T-helper 1 cell treated with Interleukin-12 subunit alpha and Interleukin-12 subunit beta and Interleukin-4 antibody, amounts not matched to agents 30 μg/mL and 1 μg/mL, for 36 hours (primary cell): ENCODE data around the gene CDK2AP2.
A peak's percentile ranks its signal among the peaks of the same experiment; 100 is the strongest.

ENCODE experiments used
- H3K27ac Mint-ChIP-seq: one replicate; pipeline ENCODE4 v1.8.0; 2021; ENCODE audit warnings: mild to moderate bottlenecking, mixed read lengths
- H3K27me3 Mint-ChIP-seq: one replicate; pipeline ENCODE4 v1.8.0; 2021; ENCODE audit warnings: low read depth, mixed read lengths
- H3K36me3 Mint-ChIP-seq: one replicate; pipeline ENCODE4 v1.8.0; 2021; ENCODE audit warnings: low read depth, mixed read lengths
- H3K4me1 Mint-ChIP-seq: one replicate; pipeline ENCODE4 v1.8.0; 2021; ENCODE audit warnings: low read depth, mixed read lengths
- H3K4me3 Mint-ChIP-seq: one replicate; pipeline ENCODE4 v1.8.0; 2021; ENCODE audit warnings: mild to moderate bottlenecking, moderate library complexity, mixed read lengths
- H3K9me3 Mint-ChIP-seq: one replicate; pipeline ENCODE4 v1.8.0; 2021; ENCODE audit warnings: mixed read lengths

The CDK2AP2 gene

GRCh38 chr11:67535561-67535960 lies 27.6 kb upstream of the CDK2AP2 start:
- no peaks in the 10 kb centered on the region for H3K36me3 Mint-ChIP-seq
- H3K4me1 Mint-ChIP-seq, result no peaks in the 10 kb centered on the region
- H3K27ac Mint-ChIP-seq, result no peak overlapping the region
- no peak overlapping the region for H3K4me3 Mint-ChIP-seq
- H3K27me3 Mint-ChIP-seq, result no peaks in the 10 kb centered on the region
- H3K9me3 Mint-ChIP-seq, result peaks cover 18% of the 10 kb centered on the region

GRCh38 chr11:67534070-67534679 lies 26.2 kb upstream of the CDK2AP2 start:
- Mint-ChIP-seq H3K27ac (no peak overlapping the region), H3K36me3 (no peaks in the 10 kb centered on the region), H3K27me3 (peaks cover 2% of the 10 kb centered on the region), H3K4me1 (no peaks in the 10 kb centered on the region), H3K9me3 (peaks cover 18% of the 10 kb centered on the region), H3K4me3 (no peak overlapping the region)

GRCh38 chr11:67532889-67533288 lies 24.9 kb upstream of the CDK2AP2 start:
- Mint-ChIP-seq H3K27me3 (peaks cover 3% of the 10 kb centered on the region), H3K4me1 (no peaks in the 10 kb centered on the region), H3K36me3 (no peaks in the 10 kb centered on the region), H3K27ac (no peak overlapping the region), H3K9me3 (peaks cover 18% of the 10 kb centered on the region), H3K4me3 (no peak overlapping the region)

- no peaks in the 10 kb centered on the region for H3K36me3 Mint-ChIP-seq
Measured at GRCh38 chr11:67530282-67530592, 22.3 kb upstream of the CDK2AP2 start.

GRCh38 chr11:67528376-67528775 lies 20.4 kb upstream of the CDK2AP2 start:
- peaks cover 9% of the 10 kb centered on the region for H3K27me3 Mint-ChIP-seq
- no peak overlapping the region for H3K27ac Mint-ChIP-seq

More at GRCh38 chr11:67530282-67530592, 22.3 kb upstream of the CDK2AP2 start:
- H3K27ac Mint-ChIP-seq, result no peak overlapping the region
- no peaks in the 10 kb centered on the region for H3K4me1 Mint-ChIP-seq
- H3K27me3 Mint-ChIP-seq, result peaks cover 9% of the 10 kb centered on the region
- H3K9me3 Mint-ChIP-seq, result peaks cover 18% of the 10 kb centered on the region
- H3K4me3 Mint-ChIP-seq, result no peak overlapping the region

GRCh38 chr11:67525275-67525976 lies 17.5 kb upstream of the CDK2AP2 start:
- H3K27me3 Mint-ChIP-seq, result peaks cover 9% of the 10 kb centered on the region
- H3K27ac Mint-ChIP-seq, result no peak overlapping the region
- H3K4me1 Mint-ChIP-seq, result no peaks in the 10 kb centered on the region

More at GRCh38 chr11:67528376-67528775, 20.4 kb upstream of the CDK2AP2 start:
- no peaks in the 10 kb centered on the region for H3K4me1 Mint-ChIP-seq
- H3K4me3 Mint-ChIP-seq, result no peak overlapping the region
- no peaks in the 10 kb centered on the region for H3K36me3 Mint-ChIP-seq
- peaks cover 5% of the 10 kb centered on the region for H3K9me3 Mint-ChIP-seq

GRCh38 chr11:67524480-67524808 lies 16.5 kb upstream of the CDK2AP2 start:
- H3K36me3 Mint-ChIP-seq, result no peaks in the 10 kb centered on the region
- H3K9me3 Mint-ChIP-seq, result no peaks in the 10 kb centered on the region
- peak overlapping the region; percentile 33 for H3K27ac Mint-ChIP-seq
- no peaks in the 10 kb centered on the region for H3K4me1 Mint-ChIP-seq
- H3K4me3 Mint-ChIP-seq, result no peak overlapping the region
- peaks cover 9% of the 10 kb centered on the region for H3K27me3 Mint-ChIP-seq

More at GRCh38 chr11:67525275-67525976, 17.5 kb upstream of the CDK2AP2 start:
- no peaks in the 10 kb centered on the region for H3K36me3 Mint-ChIP-seq
- H3K4me3 Mint-ChIP-seq, result no peak overlapping the region
- no peaks in the 10 kb centered on the region for H3K9me3 Mint-ChIP-seq

- no peaks in the 10 kb centered on the region for H3K4me1 Mint-ChIP-seq
- H3K4me3 Mint-ChIP-seq, result no peak overlapping the region
- H3K36me3 Mint-ChIP-seq, result no peaks in the 10 kb centered on the region
- H3K27ac Mint-ChIP-seq, result no peak overlapping the region
- peaks cover 6% of the 10 kb centered on the region for H3K27me3 Mint-ChIP-seq
- no peaks in the 10 kb centered on the region for H3K9me3 Mint-ChIP-seq
Measured at GRCh38 chr11:67523556-67524479, 15.9 kb upstream of the CDK2AP2 start.

- no peaks in the 10 kb centered on the region for H3K4me1 Mint-ChIP-seq
- no peaks in the 10 kb centered on the region for H3K9me3 Mint-ChIP-seq
- peaks cover 6% of the 10 kb centered on the region for H3K27me3 Mint-ChIP-seq
- no peak within 1 kb of the TSS for H3K4me3 Mint-ChIP-seq
- H3K36me3 Mint-ChIP-seq, result no peaks in the 10 kb centered on the region
- H3K27ac Mint-ChIP-seq, result no peak within 1 kb of the TSS
Measured at GRCh38 chr11:67522844-67523555, 15.0 kb upstream of the CDK2AP2 start, which contains the start of gene CABP2. Gene CABP2 (minus strand): TSS chr11:67523446. CDS start chr11:67523326, 120 bp downstream.

GRCh38 chr11:67522338-67522737 lies 14.4 kb upstream of the CDK2AP2 start:
- Mint-ChIP-seq H3K4me3 (no peak overlapping the region), H3K36me3 (no peaks in the 10 kb centered on the region), H3K9me3 (no peaks in the 10 kb centered on the region), H3K27ac (no peak overlapping the region), H3K27me3 (peaks cover 2% of the 10 kb centered on the region), H3K4me1 (no peaks in the 10 kb centered on the region)

GRCh38 chr11:67521924-67522323 lies 14.0 kb upstream of the CDK2AP2 start:
- Mint-ChIP-seq H3K36me3 (no peaks in the 10 kb centered on the region), H3K9me3 (no peaks in the 10 kb centered on the region), H3K27me3 (no peaks in the 10 kb centered on the region), H3K27ac (no peak overlapping the region), H3K4me1 (no peaks in the 10 kb centered on the region), H3K4me3 (no peak overlapping the region)

GRCh38 chr11:67520856-67521824 lies 13.2 kb upstream of the CDK2AP2 start:
- H3K4me3 Mint-ChIP-seq, result no peak overlapping the region
- no peaks in the 10 kb centered on the region for H3K4me1 Mint-ChIP-seq
- no peaks in the 10 kb centered on the region for H3K9me3 Mint-ChIP-seq
- H3K27ac Mint-ChIP-seq, result no peak overlapping the region
- no peaks in the 10 kb centered on the region for H3K27me3 Mint-ChIP-seq
- H3K36me3 Mint-ChIP-seq, result no peaks in the 10 kb centered on the region

GRCh38 chr11:67519726-67520125 lies 11.8 kb upstream of the CDK2AP2 start:
- Mint-ChIP-seq H3K27me3 (no peaks in the 10 kb centered on the region), H3K36me3 (no peaks in the 10 kb centered on the region), H3K27ac (no peak overlapping the region), H3K9me3 (no peaks in the 10 kb centered on the region), H3K4me1 (no peaks in the 10 kb centered on the region), H3K4me3 (no peak overlapping the region)
